Measurements from ENCODE around the gene TNFRSF17. TPM values are rescaled to one million over a fixed set of nuclear protein-coding genes. Genes with fewer than 3 reads are reported as not detected.
A peak's percentile ranks its signal among the peaks of the same experiment; 100 is the strongest.

TNFRSF17 gene
- total and polyA plus RNA-seq, 2 of the 13 experiments (the other 11 are each of a cell fraction or from before 2014, with no cell fraction given) = not detected

- TF ChIP-seq KIAA2018 (CRISPR knock-in tag; IDR thresholded peaks at IDR 0.05; ENCODE audit: borderline replicate concordance) (0 out of 2 replicates have a peak, but pooled peaks have one; percentile 10), KLF9 (CRISPR knock-in tag; IDR thresholded peaks at IDR 0.05; ENCODE audit: low read depth) (peak; percentile 60; the same call in 1 of the 2 replicates), ZNF318 (CRISPR knock-in tag; IDR thresholded peaks at IDR 0.05) (peak; percentile 71), ZNF609 (CRISPR knock-in tag; IDR thresholded peaks at IDR 0.05; ENCODE audit: borderline replicate concordance) (peak; percentile 82), ZKSCAN5 (CRISPR knock-in tag; IDR thresholded peaks at IDR 0.05) (no peak; the same call in none of the 2 replicates)
Measured at GRCh38 chr16:11915644-11916523, 49.1 kb upstream of the TNFRSF17 start, which contains the start of gene GSPT1 (continued).

Measured in HepG2 (cell line).